Measurements from ENCODE around the gene OS9. TPM values are rescaled to one million over a fixed set of nuclear protein-coding genes. Genes with fewer than 3 reads are reported as not detected.
A peak's percentile ranks its signal among the peaks of the same experiment; 100 is the strongest.

Gene OS9
- total and polyA plus RNA-seq, 5 donors from 2014 or later = 59.2 to 151 (median 66.5) TPM

GRCh38 chr12:57741844-57742738 lies 48.2 kb downstream of the OS9 start:
- peaks cover 8% of the 10 kb centered on the region for H3K36me3 ChIP-seq (ENCODE audit: control insufficient read depth, insufficient read depth, low read length)
- DNase-seq (peak; percentile 72 to 92 (median 81)), ATAC-seq (ENCODE audit: low read depth in 2 of 2) (peak; percentile 64)
- no peaks in the 10 kb centered on the region for H3K27me3 ChIP-seq (ENCODE audit: control insufficient read depth, insufficient read depth, low read length)
- no peaks in the 10 kb centered on the region for H3K27me3 Mint-ChIP-seq
- H3K4me3 Mint-ChIP-seq = peak overlapping the region; percentile 84 to 91 (median 89)
- H3K9me3 ChIP-seq (ENCODE audit: control insufficient read depth in 2 of 2, low read length in 2 of 2) = no peaks in the 10 kb centered on the region
- H3K27ac Mint-ChIP-seq = peak overlapping the region; percentile 86 to 97 (median 90)
- H3K9me3 Mint-ChIP-seq = peaks cover 0 to 2% (median 0%) of the 10 kb centered on the region in 7 donors
- peaks cover 8% of the 10 kb centered on the region for H3K36me3 Mint-ChIP-seq
- H3K4me3 ChIP-seq (ENCODE audit: low read depth, low read length) = peak overlapping the region; percentile 99
- H3K27ac ChIP-seq (ENCODE audit: insufficient read depth, low read length, poor library complexity, severe bottlenecking) = peak overlapping the region; percentile 88
- peaks cover 0 to 69% (median 37%) of the 10 kb centered on the region in 4 donors for H3K4me1 Mint-ChIP-seq
- H3K4me1 ChIP-seq (ENCODE audit: control insufficient read depth, insufficient read depth, low read length, poor library complexity, severe bottlenecking) = peaks cover 68% of the 10 kb centered on the region

GRCh38 chr12:57743769-57744168 lies 49.8 kb downstream of the OS9 start:
- Histone ChIP-seq H3K9me3 (ENCODE audit: control insufficient read depth in 2 of 2, low read length in 2 of 2) (no peaks in the 10 kb centered on the region), H3K4me3 (ENCODE audit: low read depth, low read length) (peak overlapping the region; percentile 84), H3K27ac (ENCODE audit: insufficient read depth, low read length, poor library complexity, severe bottlenecking) (peak overlapping the region; percentile 93), H3K36me3 (ENCODE audit: control insufficient read depth, insufficient read depth, low read length) (peaks cover 15% of the 10 kb centered on the region), H3K27me3 (ENCODE audit: control insufficient read depth, insufficient read depth, low read length) (no peaks in the 10 kb centered on the region), H3K4me1 (ENCODE audit: control insufficient read depth, insufficient read depth, low read length, poor library complexity, severe bottlenecking) (peaks cover 64% of the 10 kb centered on the region)
- peaks cover 0 to 2% (median 0%) of the 10 kb centered on the region in 7 donors for H3K9me3 Mint-ChIP-seq
- H3K27ac Mint-ChIP-seq = peak overlapping the region in 2 of 3 donors; percentile 97
- peaks cover 14% of the 10 kb centered on the region for H3K36me3 Mint-ChIP-seq
- peaks cover 0 to 67% (median 38%) of the 10 kb centered on the region in 4 donors for H3K4me1 Mint-ChIP-seq
- no peak for DNase-seq
- no peaks in the 10 kb centered on the region for H3K27me3 Mint-ChIP-seq
- peak overlapping the region; percentile 86 to 93 (median 92) for H3K4me3 Mint-ChIP-seq
- no peak for ATAC-seq (ENCODE audit: low read depth in 2 of 2)

DNA sequence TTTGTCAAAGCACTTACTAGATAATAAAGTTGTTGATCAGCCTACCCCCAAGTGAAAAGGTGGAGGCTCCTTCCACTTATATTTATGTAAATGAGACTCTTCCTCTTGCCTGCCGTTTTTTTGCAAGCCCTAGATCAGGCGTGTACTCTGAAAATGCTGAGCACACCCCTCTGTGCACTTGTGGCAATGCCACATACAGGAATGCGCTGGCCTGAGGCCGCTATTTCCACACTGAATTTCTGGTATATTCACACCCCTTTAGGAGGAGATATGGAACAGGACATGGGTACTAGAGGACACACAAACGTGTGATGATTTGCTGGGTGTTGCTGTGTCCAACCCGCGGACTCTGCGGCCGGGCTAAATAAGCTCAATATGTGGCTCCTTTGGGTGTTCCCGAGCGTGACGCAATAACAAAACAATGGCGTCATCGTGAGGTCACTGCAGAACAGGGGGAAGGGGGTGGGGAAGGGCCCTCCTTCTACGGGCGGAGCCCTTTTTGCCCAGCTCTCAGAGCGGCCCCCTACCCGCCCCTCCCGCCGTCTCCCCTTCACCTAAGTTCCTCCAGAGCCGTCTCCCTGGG lies 50.4 kb downstream of the OS9 start:
- Histone ChIP-seq H3K27ac (ENCODE audit: insufficient read depth, low read length, poor library complexity, severe bottlenecking) (peak overlapping the region; percentile 93), H3K9me3 (ENCODE audit: control insufficient read depth in 2 of 2, low read length in 2 of 2) (no peaks in the 10 kb centered on the region), H3K36me3 (ENCODE audit: control insufficient read depth, insufficient read depth, low read length) (peaks cover 21% of the 10 kb centered on the region), H3K4me3 (ENCODE audit: low read depth, low read length) (peak overlapping the region; percentile 84), H3K4me1 (ENCODE audit: control insufficient read depth, insufficient read depth, low read length, poor library complexity, severe bottlenecking) (peaks cover 59% of the 10 kb centered on the region), H3K27me3 (ENCODE audit: control insufficient read depth, insufficient read depth, low read length) (no peaks in the 10 kb centered on the region)
- Mint-ChIP-seq H3K27ac (peak overlapping the region; percentile 89 to 97 (median 97)), H3K27me3 (no peaks in the 10 kb centered on the region), H3K9me3 (peaks cover 0 to 2% (median 0%) of the 10 kb centered on the region in 7 donors), H3K4me3 (peak overlapping the region; percentile 86 to 93 (median 92)), H3K36me3 (peaks cover 14% of the 10 kb centered on the region), H3K4me1 (peaks cover 0 to 66% (median 36%) of the 10 kb centered on the region in 4 donors)
- ATAC-seq (ENCODE audit: low read depth in 2 of 2) (peak; percentile 3 to 13), DNase-seq (peak in 2 of 3 donors; percentile 37 to 64)

- peaks cover 0 to 60% (median 32%) of the 10 kb centered on the region in 4 donors for H3K4me1 Mint-ChIP-seq
- peaks cover 0 to 2% (median 0%) of the 10 kb centered on the region in 7 donors for H3K9me3 Mint-ChIP-seq
- Histone ChIP-seq H3K4me1 (ENCODE audit: control insufficient read depth, insufficient read depth, low read length, poor library complexity, severe bottlenecking) (peaks cover 52% of the 10 kb centered on the region), H3K27me3 (ENCODE audit: control insufficient read depth, insufficient read depth, low read length) (no peaks in the 10 kb centered on the region), H3K27ac (ENCODE audit: insufficient read depth, low read length, poor library complexity, severe bottlenecking) (peak within 1 kb of the TSS; percentile 93), H3K36me3 (ENCODE audit: control insufficient read depth, insufficient read depth, low read length) (peaks cover 23% of the 10 kb centered on the region), H3K9me3 (ENCODE audit: control insufficient read depth in 2 of 2, low read length in 2 of 2) (no peaks in the 10 kb centered on the region), H3K4me3 (ENCODE audit: low read depth, low read length) (peak within 1 kb of the TSS; percentile 84)
- H3K27ac Mint-ChIP-seq = peak within 1 kb of the TSS; percentile 89 to 97 (median 97)
- peak; percentile 80 to 82 for ATAC-seq (ENCODE audit: low read depth in 2 of 2)
- H3K27me3 Mint-ChIP-seq = no peaks in the 10 kb centered on the region
- peak within 1 kb of the TSS; percentile 86 to 93 (median 92) for H3K4me3 Mint-ChIP-seq
- peaks cover 14% of the 10 kb centered on the region for H3K36me3 Mint-ChIP-seq
- peak; percentile 92 to 98 (median 96) for DNase-seq
Observed at GRCh38 chr12:57744777-57745484, 51.0 kb downstream of the OS9 start, which contains the start of gene TSPAN31. TSPAN31 (plus strand) TSS chr12:57745039; CDS start chr12:57745155, 116 bp downstream.

- Mint-ChIP-seq H3K27ac (peak overlapping the region; percentile 89 to 97 (median 97)), H3K4me3 (peak overlapping the region; percentile 86 to 93 (median 92)), H3K36me3 (peaks cover 17% of the 10 kb centered on the region), H3K4me1 (peaks cover 0 to 61% (median 32%) of the 10 kb centered on the region in 4 donors), H3K27me3 (no peaks in the 10 kb centered on the region), H3K9me3 (peaks cover 0 to 2% (median 0%) of the 10 kb centered on the region in 7 donors)
- no peaks in the 10 kb centered on the region for H3K27me3 ChIP-seq (ENCODE audit: control insufficient read depth, insufficient read depth, low read length)
- H3K9me3 ChIP-seq (ENCODE audit: control insufficient read depth in 2 of 2, low read length in 2 of 2) = no peaks in the 10 kb centered on the region
- peak overlapping the region; percentile 84 for H3K4me3 ChIP-seq (ENCODE audit: low read depth, low read length)
- no peak for DNase-seq
- peak overlapping the region; percentile 93 for H3K27ac ChIP-seq (ENCODE audit: insufficient read depth, low read length, poor library complexity, severe bottlenecking)
- peaks cover 25% of the 10 kb centered on the region for H3K36me3 ChIP-seq (ENCODE audit: control insufficient read depth, insufficient read depth, low read length)
- ATAC-seq (ENCODE audit: low read depth in 2 of 2) = no peak
- peaks cover 47% of the 10 kb centered on the region for H3K4me1 ChIP-seq (ENCODE audit: control insufficient read depth, insufficient read depth, low read length, poor library complexity, severe bottlenecking)
Observed at GRCh38 chr12:57745485-57745881, 51.6 kb downstream of the OS9 start.

GRCh38 chr12:57746025-57746424 lies 52.1 kb downstream of the OS9 start:
- ATAC-seq (ENCODE audit: low read depth in 2 of 2) (no peak), DNase-seq (no peak)
- peaks cover 0 to 61% (median 28%) of the 10 kb centered on the region in 4 donors for H3K4me1 Mint-ChIP-seq
- H3K27me3 ChIP-seq (ENCODE audit: control insufficient read depth, insufficient read depth, low read length) = no peaks in the 10 kb centered on the region
- H3K27ac ChIP-seq (ENCODE audit: insufficient read depth, low read length, poor library complexity, severe bottlenecking) = no peak overlapping the region
- peaks cover 25% of the 10 kb centered on the region for H3K36me3 ChIP-seq (ENCODE audit: control insufficient read depth, insufficient read depth, low read length)
- peaks cover 14% of the 10 kb centered on the region for H3K36me3 Mint-ChIP-seq
- H3K27me3 Mint-ChIP-seq = no peaks in the 10 kb centered on the region
- H3K9me3 Mint-ChIP-seq = peaks cover 0 to 1% (median 0%) of the 10 kb centered on the region in 7 donors
- peak overlapping the region; percentile 86 to 93 (median 92) for H3K4me3 Mint-ChIP-seq
- H3K9me3 ChIP-seq (ENCODE audit: control insufficient read depth in 2 of 2, low read length in 2 of 2) = no peaks in the 10 kb centered on the region
- peak overlapping the region; percentile 89 to 97 (median 97) for H3K27ac Mint-ChIP-seq
- no peak overlapping the region for H3K4me3 ChIP-seq (ENCODE audit: low read depth, low read length)
- H3K4me1 ChIP-seq (ENCODE audit: control insufficient read depth, insufficient read depth, low read length, poor library complexity, severe bottlenecking) = peaks cover 43% of the 10 kb centered on the region

DNA sequence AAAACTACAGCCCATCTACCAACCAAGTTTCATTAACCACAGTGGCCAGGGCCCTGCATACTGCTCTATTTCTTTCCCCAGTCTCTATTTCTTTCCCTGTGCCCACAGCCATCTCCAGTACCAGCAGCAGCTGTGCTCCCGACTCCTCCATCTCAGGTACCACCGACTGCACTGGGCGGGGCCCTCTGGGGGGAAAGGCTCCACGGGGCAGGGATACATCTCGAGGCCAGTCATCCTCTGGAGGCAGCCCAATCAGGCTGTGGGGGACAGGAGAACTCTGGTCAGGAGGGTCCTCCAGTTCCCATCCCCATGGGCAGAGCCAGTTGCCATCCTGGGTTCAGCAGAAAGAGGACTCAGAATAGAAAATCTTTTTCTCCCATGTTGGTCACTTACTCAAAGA lies 55.1 kb downstream of the OS9 start:
- no peaks in the 10 kb centered on the region for H3K27me3 ChIP-seq (ENCODE audit: control insufficient read depth, insufficient read depth, low read length)
- Mint-ChIP-seq H3K4me1 (peaks cover 12 to 71% (median 40%) of the 10 kb centered on the region in 4 donors), H3K27me3 (no peaks in the 10 kb centered on the region), H3K4me3 (peak overlapping the region in 1 of 4 donors; percentile 18), H3K9me3 (no peaks in the 10 kb centered on the region), H3K36me3 (peaks cover 14% of the 10 kb centered on the region), H3K27ac (peak overlapping the region in 1 of 3 donors; percentile 13)
- no peak overlapping the region for H3K4me3 ChIP-seq (ENCODE audit: low read depth, low read length)
- H3K9me3 ChIP-seq (ENCODE audit: control insufficient read depth in 2 of 2, low read length in 2 of 2) = no peaks in the 10 kb centered on the region
- peaks cover 25% of the 10 kb centered on the region for H3K36me3 ChIP-seq (ENCODE audit: control insufficient read depth, insufficient read depth, low read length)
- H3K27ac ChIP-seq (ENCODE audit: insufficient read depth, low read length, poor library complexity, severe bottlenecking) = no peak overlapping the region
- peaks cover 43% of the 10 kb centered on the region for H3K4me1 ChIP-seq (ENCODE audit: control insufficient read depth, insufficient read depth, low read length, poor library complexity, severe bottlenecking)
- no peak for ATAC-seq (ENCODE audit: low read depth in 2 of 2)
- DNase-seq = no peak

All from CD4-positive, CD25-positive, alpha-beta regulatory T cell (primary cell).